HEK293 (cell line): ENCODE measurements around the gene STAM2.

Experiments used
- ZBTB21 ChIP-seq: fragments of 450-650 bp; formaldehyde crosslinking; IDR thresholded peaks from 2 replicates; pipeline ENCODE4 v1.5.1; 2017; ENCODE audit warnings: missing biosample characterization, missing genetic modification characterization
- ZFP37 ChIP-seq: fragments of 450-650 bp; formaldehyde crosslinking; IDR thresholded peaks from 2 replicates; pipeline ENCODE4 v1.5.1; 2016; ENCODE audit warnings: missing biosample characterization, missing genetic modification characterization

DNA sequence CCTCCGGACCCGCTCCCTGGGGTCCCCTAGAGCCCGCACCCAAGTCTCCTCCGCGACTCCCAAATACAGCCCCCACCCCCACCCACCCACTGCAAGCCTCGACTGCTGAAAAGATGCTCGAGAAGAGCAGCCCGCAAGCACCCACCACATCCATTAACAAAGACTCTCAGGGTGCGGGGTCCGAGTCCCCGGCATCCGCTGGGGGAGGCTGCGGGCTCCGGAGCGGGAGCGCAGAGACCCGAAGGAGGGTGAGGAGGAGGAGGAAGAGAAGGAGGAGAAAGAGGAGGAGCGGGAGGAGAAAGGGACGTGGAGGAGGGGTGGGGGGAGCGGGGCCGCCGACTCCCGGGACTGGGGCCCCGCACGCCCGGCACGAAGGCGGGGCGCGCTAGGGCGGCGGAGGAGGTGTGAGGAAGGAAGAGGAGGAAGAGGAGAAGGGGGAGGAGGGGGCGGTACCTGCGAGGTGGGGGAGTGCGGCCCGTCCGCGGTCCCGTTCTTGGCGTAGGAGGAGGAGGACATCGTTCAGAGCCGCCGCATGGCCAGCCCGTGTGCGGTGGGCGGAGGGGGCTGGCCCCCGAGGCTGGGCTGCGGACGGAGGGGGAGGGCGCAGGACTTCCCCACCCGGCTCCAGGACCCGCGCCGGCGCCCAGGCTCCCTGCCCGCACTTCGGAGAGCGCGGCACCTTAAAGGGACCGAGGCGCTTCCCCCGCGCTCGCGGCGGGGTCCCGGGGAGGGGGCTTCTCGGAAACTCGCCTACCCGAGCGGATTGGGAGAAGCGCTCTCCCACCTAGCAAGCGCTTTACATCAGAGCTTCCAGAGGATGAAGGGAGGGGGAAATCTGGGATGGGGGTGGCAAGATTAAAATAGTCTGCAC, 76.8 kb downstream of the STAM2 start, which contains the start of gene CACNB4:
- TF ChIP-seq ZBTB21: no peak
- TF ChIP-seq ZFP37 (tag by site-specific recombination): 0 out of 2 replicates have a peak, but pooled peaks have one; percentile 28
